K562 (cell line): Measurements from ENCODE around the gene NME8. TPM values are rescaled to one million over a fixed set of nuclear protein-coding genes. Genes with fewer than 3 reads are reported as not detected.

Source experiments
- ATAC-seq: fragments of 200-7000 bp; cut with Tn5 transposase; 3 replicates; pipeline ENCODE4 v1.9.1; 2020; ENCODE audit warnings: moderate library complexity
- BruUV-seq: library from RNA; stranded (reverse); fragments of 400-500 nt; replicated peaks from 2 replicates; lab custom pipeline; 2021; lab: Mats Ljungman, UMichigan
- CTCF ChIA-PET: fragments of 300-600 bp; formaldehyde crosslinking; extraction: SDS; loops from one replicate; lab custom pipeline; 2021; ENCODE audit warnings: low intra/inter-chr PET ratio; lab: Yijun Ruan, JAX
- POLR2A ChIA-PET: fragments of 300-600, 350-650 bp; sonication (Branson Sonifier 250); formaldehyde crosslinking; extraction: SDS; loops from one replicate; lab custom pipeline; 2021; ENCODE audit warnings: antibody characterized with exemption, inconsistent platforms; lab: Yijun Ruan, JAX
- DNase-seq, 4 experiments: peaks; one replicate each; pipeline versions ENCODE4 v3.0.0 to v3.0.0-alpha.2; 2011 to 2018; ENCODE audit warnings: low spot score in 3 of 4, mixed read lengths in 3 of 4; ENCODE audit errors: extremely low read depth in 1 of 4
- FAIRE-seq: peaks from 2 replicates; lab custom pipeline; 2011; peaks lifted over from hg19 to GRCh38; lab: Jason Lieb, UNC
- H2AFZ ChIP-seq: 2 replicates; pipeline ENCODE4 v1.6.0; 2011; ENCODE audit warnings: low read depth, low read length, control low read depth, inconsistent platforms
- H3K27ac ChIP-seq: fragments of 200-600 bp; 3 replicates; pipeline ENCODE4 v1.8.0; 2011; ENCODE audit warnings: low read depth, mild to moderate bottlenecking, control low read depth, inconsistent platforms, low read length, moderate library complexity, mixed read lengths; ENCODE audit errors: extremely low read depth
- H3K27me3 ChIP-seq, 2 experiments: fragments of 300-600 bp in 1 of 2; 2 replicates in 1 of 2; 3 replicates in 1 of 2; pipeline versions ENCODE4 v1.6.0 to v1.8.0; 2011; ENCODE audit warnings: inconsistent platforms in 2 of 2, low read length in 2 of 2, mild to moderate bottlenecking in 1 of 2, mixed read lengths in 1 of 2, moderate library complexity in 1 of 2; ENCODE audit not compliant: control insufficient read depth in 2 of 2, insufficient read depth in 2 of 2
- H3K36me3 ChIP-seq: fragments of 300-600 bp; 3 replicates; pipeline ENCODE4 v1.8.0; 2011; ENCODE audit warnings: mild to moderate bottlenecking, low read length, inconsistent platforms; ENCODE audit not compliant: control insufficient read depth, insufficient read depth
- H3K4me1 ChIP-seq, 2 experiments: fragments of 200-600 bp in 1 of 2; replicated peaks in 1 of 2; 2 replicates in 1 of 2; 3 replicates in 1 of 2; pipeline versions ENCODE4 v1.5.1 to v1.8.0; 2011; ENCODE audit warnings: inconsistent platforms in 2 of 2, low read length in 2 of 2, mild to moderate bottlenecking in 1 of 2, mixed read lengths in 1 of 2, moderate library complexity in 1 of 2; ENCODE audit not compliant: control insufficient read depth in 2 of 2, insufficient read depth in 2 of 2
- H3K4me2 ChIP-seq: 2 replicates; pipeline ENCODE4 v1.6.1; 2011; ENCODE audit warnings: low read length, control low read depth, inconsistent platforms, mixed read lengths; ENCODE audit not compliant: insufficient read depth
- H3K4me3 ChIP-seq: fragments of 200-600 bp; sonication (generic), shearing (Covaris generic); 2 replicates; pipeline ENCODE4 v1.5.1; 2016; ENCODE audit warnings: control low read depth, inconsistent platforms
- H3K79me2 ChIP-seq: fragments of 200-600 bp; 3 replicates; pipeline ENCODE4 v1.8.0; 2011; ENCODE audit warnings: low read length, inconsistent platforms; ENCODE audit not compliant: control insufficient read depth, insufficient read depth
- H3K9ac ChIP-seq, 2 experiments: 2 replicates each; pipeline versions ENCODE4 v1.6.0 to v1.6.1; 2011; ENCODE audit warnings: low read depth in 2 of 2, low read length in 2 of 2, control low read depth in 1 of 2, inconsistent platforms in 1 of 2, mild to moderate bottlenecking in 1 of 2, mixed read lengths in 1 of 2; ENCODE audit not compliant: insufficient read depth in 1 of 2
- H3K9me1 ChIP-seq: one replicate; pipeline ENCODE4 v1.6.0; 2011; ENCODE audit warnings: inconsistent platforms, mild to moderate bottlenecking, low read length, moderate library complexity; ENCODE audit not compliant: control insufficient read depth, insufficient read depth
- H3K9me3 ChIP-seq: replicated peaks from 2 replicates; pipeline ENCODE4 v1.5.1; 2011; ENCODE audit warnings: low read depth, low read length, inconsistent platforms; ENCODE audit not compliant: control insufficient read depth, insufficient read depth
- H4K20me1 ChIP-seq: replicated peaks from 2 replicates; pipeline ENCODE4 v1.6.1; 2011; ENCODE audit warnings: low read length, inconsistent platforms, mixed read lengths; ENCODE audit not compliant: control insufficient read depth, insufficient read depth
- BRD4 ChIP-seq: fragments of 200-600 bp; sonication (generic); IDR thresholded peaks from 2 replicates; pipeline ENCODE4 v1.6.1; 2017; ENCODE audit warnings: inconsistent platforms
- CUX1 ChIP-seq: fragments of 200-800 bp; sonication (Bioruptor generic); IDR thresholded peaks from 2 replicates; pipeline ENCODE4 v1.6.1; 2016; ENCODE audit warnings: missing genetic modification characterization, missing compliant biosample characterization
- DPF2 ChIP-seq: fragments of 450-650 bp; IDR thresholded peaks from 2 replicates; pipeline ENCODE4 v1.6.1; 2016
- FIP1L1 ChIP-seq: fragments of 200-400 bp; formaldehyde crosslinking; IDR thresholded peaks from 2 replicates; pipeline ENCODE4 v1.6.1; 2018; ENCODE audit warnings: mild to moderate bottlenecking, low read depth, low read length; ENCODE audit not compliant: poor library complexity, severe bottlenecking
- MAFF ChIP-seq: IDR thresholded peaks from 2 replicates; pipeline ENCODE4 v1.6.1; 2012; ENCODE audit warnings: low read length, improper control_type of control experiment
- MAX ChIP-seq: sonication (generic); formaldehyde crosslinking; IDR thresholded peaks from 2 replicates; pipeline ENCODE4 v1.9.0; 2022; ENCODE audit warnings: mild to moderate bottlenecking, missing genetic modification reagents
- MTF1 ChIP-seq: fragments of 250-450 bp; sonication (Bioruptor Pico); IDR thresholded peaks from 2 replicates; pipeline ENCODE4 v1.9.0; 2021; ENCODE audit warnings: moderate library complexity, mild to moderate bottlenecking, inconsistent platforms, borderline replicate concordance
- PCBP2 ChIP-seq: fragments of 200-400 bp; formaldehyde crosslinking; IDR thresholded peaks from 2 replicates; pipeline ENCODE4 v1.6.1; 2018; ENCODE audit warnings: low read length, low read depth, mild to moderate bottlenecking, moderate library complexity; ENCODE audit not compliant: poor library complexity, severe bottlenecking
- PTBP1 ChIP-seq: fragments of 200-400 bp; formaldehyde crosslinking; IDR thresholded peaks from 2 replicates; pipeline ENCODE4 v1.6.1; 2017; ENCODE audit warnings: low read depth, low read length
- RREB1 ChIP-seq: fragments of 250-450 bp; sonication (Bioruptor Pico); IDR thresholded peaks from 2 replicates; pipeline ENCODE4 v1.4.0; 2020
- ZEB2 ChIP-seq: fragments of 450-650 bp; IDR thresholded peaks from 2 replicates; pipeline ENCODE4 v1.6.1; 2016
- WGBS: fragments of 100-300 bp; shearing (Covaris generic); methylation state at CpG from one replicate; pipeline ENCODE4 v1.1.6; 2016; ENCODE audit warnings: low coverage, mixed read lengths; ENCODE audit not compliant: insufficient coverage; ENCODE audit errors: missing lambda C conversion rate; 5-methylcytosine and 5-hydroxymethylcytosine counted together
- in situ Hi-C: fragments of 300-500 bp; cut with MboI; formaldehyde crosslinking; loops from 4 replicates; pipeline ENCODE4 v1.15.0; 2018; ENCODE audit warnings: inconsistent platforms, mixed read lengths
- intact Hi-C: fragments of 100-400 bp; cut with micrococcal nuclease; formaldehyde crosslinking; loops from 2 replicates; pipeline ENCODE4 v1.14.2; 2022
- polyA plus RNA-seq, 8 experiments: library from polyadenylated mRNA; depleted of rRNA in 4 of 8; stranded (reverse) in 5 of 8; unstranded in 3 of 8; fragments of >200 nt; fragmentation: Nextera tagmentation in 2 of 8; fragmentation: Illumina TruSeq in 1 of 8; extraction: Ambion mirVana in 2 of 8; extraction: Trizol in 1 of 8; gene quantifications; 2 replicates each; pipeline versions ENCODE4 v1.2.1 to v1.2.3, GENCODE V29; 2011 to 2014; ENCODE audit warnings: inconsistent platforms in 1 of 8, missing spikeins in 1 of 8
- total RNA-seq, 7 experiments: library from RNA; depleted of rRNA in 6 of 7; stranded (reverse); fragments of >200 nt in 6 of 7; fragmentation: Illumina TruSeq in 2 of 7; extraction: Trizol in 2 of 7; gene quantifications; 2 replicates each; pipeline versions ENCODE4 v1.2.1 to v1.2.3, GENCODE V29; 2011 to 2021; ENCODE audit warnings: low replicate concordance in 1 of 7

Gene NME8
- total and polyA plus RNA-seq, 9 of the 15 experiments (the other 6 are each of a cell fraction or from before 2014, with no cell fraction given): not detected

GRCh38 chr7:37882086-37882485, 33.7 kb downstream of the NME8 start:
- no TSS peak for BruUV-seq
- Histone ChIP-seq H3K4me1 (no peaks in the 10 kb centered on the region), H4K20me1 (no peaks in the 10 kb centered on the region), H3K36me3 (no peaks in the 10 kb centered on the region), H3K9me1 (no peaks in the 10 kb centered on the region), H2AFZ (no peak overlapping the region), H3K4me3 (no peak overlapping the region), H3K4me2 (no peak overlapping the region), H3K9ac (no peak overlapping the region), H3K9me3 (no peaks in the 10 kb centered on the region), H3K27ac (no peak overlapping the region), H3K27me3 (no peaks in the 10 kb centered on the region), H3K79me2 (no peaks in the 10 kb centered on the region)
- in situ Hi-C loops (no loop called here), intact Hi-C loops (no loop called here)
- no peak for TF ChIP-seq DPF2
- TF ChIP-seq PCBP2: no peak
- no peak for TF ChIP-seq BRD4
- no peak for TF ChIP-seq RREB1 (CRISPR knock-in tag)
- no peak for TF ChIP-seq PTBP1
- TF ChIP-seq MAX: no peak
- no peak for TF ChIP-seq FIP1L1
- no peak for TF ChIP-seq MTF1 (CRISPR knock-in tag)
- TF ChIP-seq ZEB2: no peak
- TF ChIP-seq CUX1 (CRISPR knock-in tag): no peak
- TF ChIP-seq MAFF: no peak
- 0% methylated on average over 6 of the region's 6 CpGs for WGBS
- ChIA-PET POLR2A (no interaction called here), CTCF (no interaction called here)
- ATAC-seq: no peak
- no peak for DNase-seq
- no peak for FAIRE-seq
